Eye (tissue), 1 donor: Measurements from ENCODE around the gene FAM76B.

Experiments used
- DNase-seq: peaks from one replicate; pipeline ENCODE4 v3.0.0-alpha.2; 2015

Gene FAM76B

DNA sequence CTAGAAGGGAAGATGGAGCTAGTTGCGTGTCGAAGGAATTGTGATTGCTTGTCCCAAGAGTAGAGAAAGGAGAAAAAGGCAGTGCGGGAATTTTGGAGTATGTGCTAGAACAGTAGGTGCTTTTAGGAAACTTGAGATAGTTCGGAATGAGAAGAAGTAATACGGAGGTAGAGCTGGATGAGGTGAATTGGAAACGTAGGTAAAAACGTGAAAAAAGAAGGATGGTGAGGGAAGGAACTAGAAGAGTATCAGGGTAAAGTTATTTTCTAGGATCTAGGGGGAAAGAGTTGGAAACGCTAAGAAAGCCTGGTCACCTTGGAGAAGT lies 2.1 kb upstream of the FAM76B start:
- DNase-seq: no peak

- DNase-seq: peak; percentile 86
Measured at GRCh38 chr11:95790933-95791708, 1.5 kb upstream of the FAM76B start.

GRCh38 chr11:95790123-95790932 lies 746 bp upstream of the FAM76B start, which contains the start of gene CEP57:
CEP57 (plus strand) TSS chr11:95790498; CDS start chr11:95790699, 201 bp downstream.
- peak; percentile 100 for DNase-seq

GRCh38 chr11:95788921-95789505 lies 569 bp downstream of the FAM76B start:
- DNase-seq: peak; percentile 85

DNA sequence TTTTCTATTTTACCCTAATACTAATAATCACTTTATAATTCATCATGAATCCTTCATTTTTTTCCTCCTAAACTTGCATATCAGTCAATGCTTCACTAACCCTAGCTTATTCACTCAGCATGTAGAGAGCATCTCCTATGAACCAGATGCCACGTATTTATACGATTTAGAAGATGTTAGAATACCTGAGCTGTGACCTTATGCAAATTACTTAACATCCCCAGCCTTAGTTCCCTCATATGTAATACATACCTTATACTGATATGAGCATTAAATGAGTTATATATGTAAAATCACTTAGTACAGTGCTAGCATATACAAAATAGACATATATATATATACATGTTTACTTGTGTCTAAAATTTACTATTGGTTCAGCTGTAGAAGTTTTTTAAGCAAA lies 9.0 kb downstream of the FAM76B start:
- no peak for DNase-seq

DNA sequence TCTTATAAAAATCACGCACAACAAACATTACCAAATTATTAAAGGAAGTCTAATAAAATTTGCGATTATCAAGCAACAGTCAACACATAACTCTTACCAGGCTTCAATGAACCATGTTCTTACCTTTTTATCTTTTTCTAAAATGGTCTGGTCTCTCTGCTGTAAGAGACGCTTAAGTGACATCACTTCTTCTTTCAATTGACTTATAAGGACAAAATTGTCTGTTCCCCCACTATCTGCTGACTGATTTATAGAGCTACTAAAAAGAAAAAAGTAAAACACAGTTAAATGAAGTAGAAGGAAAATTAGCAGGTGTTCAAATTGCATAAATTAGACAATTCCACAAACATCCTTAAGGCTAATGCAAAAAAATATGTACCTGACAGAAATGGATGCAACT lies 10.9 kb downstream of the FAM76B start:
- DNase-seq: no peak

- DNase-seq: no peak
Measured at GRCh38 chr11:95776859-95777258, 12.7 kb downstream of the FAM76B start.

DNA sequence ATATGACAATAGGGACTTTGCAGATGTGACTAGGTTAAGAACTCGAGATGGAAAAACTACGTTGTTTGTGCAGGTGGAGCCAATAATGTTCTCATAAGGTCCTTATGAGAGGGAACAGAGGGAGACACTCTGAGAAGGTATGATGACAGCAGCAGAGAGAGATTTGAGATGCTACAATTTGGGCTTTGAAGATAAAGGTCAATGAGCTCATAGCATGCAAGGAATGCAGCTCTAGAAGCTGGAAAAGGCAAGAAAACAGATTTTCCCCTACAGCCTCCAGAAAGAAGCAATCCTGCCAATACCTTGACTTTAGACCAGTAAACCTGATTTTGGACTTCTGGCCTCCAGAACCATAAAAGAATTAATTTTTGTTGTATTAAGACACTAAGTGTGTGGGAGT lies 21.1 kb downstream of the FAM76B start:
- no peak for DNase-seq

DNA sequence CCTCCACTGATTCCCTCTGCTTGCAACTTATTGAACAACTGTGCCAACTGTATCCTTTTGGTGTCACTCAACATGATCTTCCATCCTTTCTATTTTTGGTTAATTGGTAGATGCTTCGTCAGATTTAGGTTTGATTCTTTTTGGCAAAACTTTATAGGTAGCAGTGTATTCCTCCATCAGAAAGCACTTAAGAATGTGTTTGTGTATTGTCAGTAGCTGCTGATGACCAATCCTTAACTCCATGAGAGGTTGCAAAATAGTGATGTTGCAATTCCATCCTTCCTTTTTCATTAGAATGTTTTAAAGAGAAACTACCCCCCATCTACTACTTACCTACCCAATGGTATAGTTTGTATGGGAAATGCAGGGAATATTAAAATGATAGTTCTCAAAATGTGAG lies 22.1 kb downstream of the FAM76B start:
- DNase-seq: no peak

GRCh38 chr11:95766701-95767100 lies 22.9 kb downstream of the FAM76B start:
- DNase-seq: no peak

DNA sequence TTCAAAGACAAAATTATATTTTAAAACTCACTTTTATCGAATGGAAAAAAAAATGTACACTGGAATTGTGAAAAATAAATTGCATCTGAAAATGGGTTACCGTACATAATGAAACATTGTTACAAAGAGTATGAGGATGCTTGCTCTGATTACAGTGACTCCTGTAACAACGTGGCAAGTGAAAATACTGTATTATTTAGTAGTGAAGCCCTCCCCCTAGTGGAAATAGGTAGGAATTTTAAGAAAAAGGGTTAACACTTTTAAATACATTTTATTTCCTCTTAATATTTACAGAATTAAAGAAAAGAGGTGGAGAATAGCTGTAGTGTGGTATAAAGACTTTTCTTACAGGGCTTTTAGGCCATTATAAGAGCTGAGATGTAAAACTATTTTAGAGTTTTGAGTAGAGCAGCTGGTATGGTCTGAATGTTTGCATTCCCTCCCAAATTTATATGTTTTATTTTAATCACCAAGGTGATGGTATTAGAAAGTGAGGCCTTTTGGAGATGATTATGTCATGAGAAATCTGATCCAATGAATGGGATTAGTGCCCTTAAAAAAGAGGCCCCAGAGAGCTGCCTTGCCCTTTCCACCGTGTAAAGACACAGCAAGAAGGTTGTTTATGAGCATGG lies 25.2 kb downstream of the FAM76B start:
- peak; percentile 85 for DNase-seq

GRCh38 chr11:95762534-95762933 lies 27.0 kb downstream of the FAM76B start:
- peak; percentile 5 for DNase-seq

DNA sequence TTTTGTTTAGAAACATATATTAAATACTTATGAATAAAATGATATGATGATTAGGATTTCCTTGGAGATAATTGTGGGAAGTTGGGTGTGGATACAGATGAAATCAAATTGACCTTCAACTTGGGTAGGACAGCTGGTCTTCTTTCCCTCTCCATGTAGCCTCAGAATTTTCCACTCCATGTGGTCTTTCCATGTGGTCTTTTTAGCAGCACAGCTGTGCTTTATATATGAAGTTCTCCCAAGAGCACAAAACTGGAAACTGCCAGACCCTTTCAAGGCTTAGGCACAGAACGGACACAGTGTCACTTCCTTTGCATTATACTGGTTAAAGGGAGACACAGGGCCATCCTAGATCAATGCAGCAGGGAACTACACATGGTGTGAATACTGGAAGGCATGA lies 28.6 kb downstream of the FAM76B start:
- peak; percentile 7 for DNase-seq

DNA sequence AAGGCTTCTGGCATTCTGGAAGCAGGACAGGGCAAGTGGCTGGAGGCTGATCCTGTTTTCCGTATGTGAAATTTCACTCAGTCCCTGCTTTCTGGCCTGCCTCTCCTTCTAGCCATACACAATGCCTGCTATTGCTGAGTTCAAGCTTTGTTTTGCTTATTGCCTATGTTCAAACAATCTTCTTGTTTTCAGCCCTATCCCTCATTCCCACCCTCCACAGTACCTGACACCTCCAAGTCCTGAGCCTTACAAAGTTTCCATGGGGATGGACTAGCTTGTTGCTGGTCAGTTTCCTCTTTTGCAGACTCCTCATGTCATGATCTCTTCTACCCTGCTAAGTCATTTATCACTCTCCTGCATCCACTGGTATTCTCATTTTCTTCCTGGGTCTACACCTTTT lies 38.1 kb downstream of the FAM76B start:
- DNase-seq: no peak

DNA sequence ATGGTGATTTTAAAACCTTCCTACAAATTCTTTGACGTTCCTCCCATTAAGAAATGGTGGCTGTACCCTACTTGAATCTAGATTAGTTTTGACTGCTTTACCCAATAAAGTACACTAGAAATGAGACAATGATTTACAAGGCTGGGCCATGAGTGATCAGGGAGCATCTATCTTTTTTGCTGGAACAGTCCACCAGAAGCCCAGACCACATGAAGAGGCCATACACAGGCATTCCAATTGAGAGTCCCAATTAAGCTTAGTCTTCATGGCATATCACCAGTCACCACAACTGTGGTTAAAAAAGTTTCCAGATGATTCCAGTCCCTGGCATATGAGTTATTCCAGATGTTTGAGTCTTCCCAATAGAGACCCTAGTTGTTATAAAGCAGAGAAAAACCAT lies 39.5 kb downstream of the FAM76B start:
- no peak for DNase-seq

DNA sequence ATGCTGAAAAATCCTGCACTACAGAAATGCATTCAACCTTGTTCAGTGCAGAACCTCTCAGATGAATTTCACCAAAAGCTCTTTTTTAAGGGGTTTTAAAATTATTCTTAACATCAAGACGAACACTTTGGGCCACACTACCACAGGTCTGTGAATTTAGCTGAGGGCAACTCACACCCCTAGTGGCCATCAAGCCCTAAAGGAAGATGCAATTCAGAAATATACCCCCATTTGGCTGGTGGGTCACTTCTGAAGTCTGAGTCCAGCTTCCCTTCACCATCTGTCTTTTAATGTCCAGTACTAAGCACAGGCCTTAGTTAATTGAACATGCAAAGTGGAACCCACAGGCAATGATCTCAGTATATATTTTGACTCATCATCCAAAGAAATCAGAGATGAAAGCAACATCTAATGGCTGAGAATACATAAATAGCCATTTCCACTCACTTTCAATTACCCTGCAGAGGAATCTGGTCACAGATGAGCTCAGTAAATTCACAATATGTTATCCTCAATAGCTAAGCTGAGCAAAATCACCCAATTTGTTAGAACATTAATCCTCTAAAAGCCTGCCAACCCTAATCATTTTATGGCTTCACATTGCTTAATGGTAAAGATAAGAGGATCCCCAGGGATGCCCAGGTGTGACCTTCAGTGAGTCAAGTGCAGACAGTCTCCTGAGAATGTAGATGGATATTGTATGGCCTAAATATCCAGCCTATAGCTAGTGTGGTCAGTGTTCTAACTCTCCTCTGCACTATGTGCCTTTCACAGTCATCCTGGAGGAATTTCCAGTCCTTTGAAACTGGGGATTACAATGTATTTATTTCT lies 50.3 kb downstream of the FAM76B start:
- DNase-seq: peak; percentile 28

GRCh38 chr11:95736809-95737208 lies 52.8 kb downstream of the FAM76B start:
- no peak for DNase-seq

GRCh38 chr11:95736355-95736754 lies 53.2 kb downstream of the FAM76B start:
- DNase-seq: no peak

DNA sequence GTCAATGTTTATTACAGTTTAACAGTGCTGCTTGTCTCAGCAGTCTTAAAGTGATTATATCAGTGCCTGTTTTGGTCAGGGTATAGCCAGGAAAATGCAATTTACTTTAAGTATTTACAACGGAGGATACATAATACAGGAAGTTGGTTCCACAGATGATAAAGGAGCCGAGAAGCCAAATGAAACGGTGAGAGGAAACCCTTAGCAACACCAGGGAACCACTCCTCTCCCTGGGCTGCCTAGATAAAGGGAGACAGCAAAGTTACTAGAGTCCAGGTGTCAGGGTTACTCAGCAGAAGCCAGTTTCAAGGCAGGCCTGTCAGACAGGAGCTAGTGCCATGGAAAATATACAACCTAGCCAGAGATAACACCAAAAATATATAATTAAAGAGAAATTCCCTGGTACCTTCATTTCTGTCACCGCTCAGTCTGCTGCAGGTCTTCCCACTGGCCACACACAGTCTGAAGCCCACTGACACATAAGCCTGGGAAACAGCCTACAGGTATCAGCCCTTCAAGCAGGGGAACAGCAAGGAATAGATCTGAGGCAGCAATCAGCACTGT lies 55.5 kb downstream of the FAM76B start:
- DNase-seq: no peak

DNA sequence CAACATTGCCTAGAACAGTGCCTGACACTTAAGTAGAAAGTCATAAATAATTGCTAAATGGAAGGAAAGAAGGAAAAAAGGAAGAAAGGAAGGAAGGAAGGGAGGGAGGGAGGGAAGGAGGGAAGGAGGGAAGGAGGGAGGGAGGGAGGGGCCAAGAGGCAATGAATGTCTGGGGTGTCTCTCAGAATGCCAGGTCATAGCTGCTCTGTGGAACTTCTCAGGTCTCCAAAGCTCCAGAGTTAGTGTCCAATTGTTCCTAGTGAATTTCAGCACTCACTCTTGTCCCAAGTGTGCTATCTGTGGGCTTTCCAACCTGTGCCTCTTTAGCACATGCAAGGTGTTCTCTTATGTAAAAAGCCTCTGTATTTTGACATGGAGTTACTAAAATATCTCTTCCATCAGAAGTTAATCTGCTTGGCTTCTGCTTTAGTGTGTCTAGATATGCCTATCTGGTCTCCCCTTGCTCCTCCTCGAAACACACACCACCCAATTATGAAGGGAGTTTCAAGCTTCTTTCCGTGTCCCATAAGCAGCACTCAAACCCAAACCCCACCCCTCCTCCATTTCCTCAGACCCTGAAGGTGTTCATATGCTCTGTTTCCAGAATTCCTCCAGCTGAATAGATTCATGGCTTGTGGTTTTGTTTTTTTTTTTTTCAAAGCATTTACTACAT lies 56.5 kb downstream of the FAM76B start:
- DNase-seq: no peak

GRCh38 chr11:95729462-95729861 lies 60.1 kb downstream of the FAM76B start:
- no peak for DNase-seq

DNA sequence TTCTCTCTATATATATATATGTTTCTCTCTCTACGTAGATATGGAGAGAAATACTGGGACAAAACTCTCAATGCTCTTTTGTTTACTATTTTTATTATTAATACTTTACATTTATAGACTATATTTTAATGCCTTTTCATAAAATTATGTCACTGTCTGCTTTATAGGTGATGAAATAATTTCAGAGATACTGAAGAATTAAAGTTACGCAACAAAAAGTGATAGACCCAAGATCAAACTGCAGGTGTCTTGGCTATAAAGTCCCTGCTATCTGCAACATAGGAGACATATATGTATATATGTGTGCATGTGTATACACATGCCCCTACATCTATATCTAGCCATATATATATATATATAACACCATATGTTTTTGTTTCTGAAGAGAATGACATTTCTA lies 60.8 kb downstream of the FAM76B start:
- no peak for DNase-seq
